Subcutaneous abdominal adipose tissue (tissue), 5 donors: ENCODE data around the gene WDR53.
"Not testable (repeated sequence)": the region's sequence is repeated elsewhere in the genome, so short reads cannot be mapped to it uniquely, and the experiment has no call there.

Source experiments
- H3K27ac ChIP-seq: one replicate; pipeline ENCODE4 v1.7.0; 2013; ENCODE audit warnings: low read depth, mild to moderate bottlenecking, inconsistent platforms, low read length, moderate library complexity
- H3K27me3 ChIP-seq, 5 donors: one replicate each; pipeline ENCODE4 v1.7.0; 2013; ENCODE audit warnings: low read length in 5 of 5, inconsistent platforms in 1 of 5; ENCODE audit not compliant: control insufficient read depth in 5 of 5, insufficient read depth in 4 of 5
- H3K36me3 ChIP-seq, 5 donors: one replicate each; pipeline ENCODE4 v1.7.0; 2013; ENCODE audit warnings: low read length in 5 of 5; ENCODE audit not compliant: control insufficient read depth in 5 of 5, insufficient read depth in 5 of 5
- H3K4me1 ChIP-seq, 5 donors: one replicate each; pipeline ENCODE4 v1.7.0; 2013; ENCODE audit warnings: low read length in 5 of 5, mild to moderate bottlenecking in 3 of 5, moderate library complexity in 1 of 5; ENCODE audit not compliant: control insufficient read depth in 5 of 5, insufficient read depth in 5 of 5
- H3K4me3 ChIP-seq, 5 donors: one replicate each; pipeline ENCODE4 v1.7.0; 2013; ENCODE audit warnings: low read length in 5 of 5, low read depth in 1 of 5
- H3K9ac ChIP-seq, 5 donors: one replicate each; pipeline ENCODE4 v1.7.0; 2013; ENCODE audit warnings: low read length in 5 of 5, mild to moderate bottlenecking in 4 of 5, moderate library complexity in 3 of 5
- H3K9me3 ChIP-seq, 5 donors: one replicate each; pipeline ENCODE4 v1.7.0; 2013; ENCODE audit warnings: low read length in 5 of 5; ENCODE audit not compliant: control insufficient read depth in 5 of 5
- donor health status: healthy.
- donor health status: healthy.
- donor health status: healthy.
- donor health status: healthy.
- donor health status: healthy.

The WDR53 gene

DNA sequence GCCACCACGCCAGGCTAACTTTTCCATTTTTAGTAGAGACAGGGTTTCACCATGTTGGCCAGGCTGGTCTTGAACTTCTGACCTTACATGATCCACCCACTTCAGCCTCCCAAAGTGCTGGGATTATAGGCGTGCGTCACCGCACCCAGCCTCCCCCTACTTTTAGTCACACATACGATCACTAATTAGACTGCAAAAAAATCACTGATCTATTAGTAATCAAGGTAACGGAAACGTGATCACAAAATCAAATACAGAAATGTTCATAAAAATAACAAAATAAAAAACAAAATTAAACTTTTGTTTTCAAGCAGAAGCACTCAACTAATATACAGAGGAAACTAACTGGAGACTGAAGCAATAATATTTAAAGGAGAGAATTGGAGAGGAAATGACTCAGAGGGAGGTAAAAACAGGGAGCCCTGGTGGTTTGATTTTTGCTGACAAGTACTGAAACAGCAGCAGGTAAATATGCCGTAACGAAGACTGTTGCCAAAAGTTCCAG, 4.6 kb downstream of the WDR53 start:
- Histone ChIP-seq H3K4me1 (peaks cover 0 to 12% (median 10%) of the 10 kb centered on the region in 5 donors), H3K4me3 (no peak overlapping the region), H3K9ac (no peak overlapping the region), H3K27ac (no peak overlapping the region), H3K36me3 (peaks cover 7 to 32% (median 13%) of the 10 kb centered on the region in 5 donors), H3K9me3 (no peaks in the 10 kb centered on the region), H3K27me3 (no peaks in the 10 kb centered on the region)

DNA sequence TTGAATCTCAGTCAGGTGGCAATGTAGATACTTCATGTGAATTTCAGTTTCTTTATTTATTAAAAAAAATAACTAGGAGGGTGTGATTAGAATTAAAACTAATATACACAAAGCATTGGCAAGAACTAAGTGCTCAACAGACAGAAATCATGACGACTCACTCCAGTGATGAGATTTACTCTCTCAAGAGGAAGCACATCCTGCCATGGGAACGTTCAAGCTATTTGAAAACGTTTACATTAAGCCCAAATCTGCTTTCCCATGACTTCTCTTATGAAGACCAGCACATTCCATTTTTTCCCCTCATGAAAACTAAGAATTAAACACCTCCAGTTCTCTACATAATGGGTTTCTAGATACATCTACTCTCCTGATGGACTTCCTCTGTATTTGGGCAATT, 8.5 kb downstream of the WDR53 start:
- H3K4me1 ChIP-seq, result no peaks in the 10 kb centered on the region
- H3K9me3 ChIP-seq, result no peaks in the 10 kb centered on the region
- no peaks in the 10 kb centered on the region for H3K27me3 ChIP-seq
- no peak overlapping the region for H3K27ac ChIP-seq
- peaks cover 10 to 26% (median 13%) of the 10 kb centered on the region in 5 donors for H3K36me3 ChIP-seq
- H3K4me3 ChIP-seq, result no peak overlapping the region
- H3K9ac ChIP-seq, result no peak overlapping the region

DNA sequence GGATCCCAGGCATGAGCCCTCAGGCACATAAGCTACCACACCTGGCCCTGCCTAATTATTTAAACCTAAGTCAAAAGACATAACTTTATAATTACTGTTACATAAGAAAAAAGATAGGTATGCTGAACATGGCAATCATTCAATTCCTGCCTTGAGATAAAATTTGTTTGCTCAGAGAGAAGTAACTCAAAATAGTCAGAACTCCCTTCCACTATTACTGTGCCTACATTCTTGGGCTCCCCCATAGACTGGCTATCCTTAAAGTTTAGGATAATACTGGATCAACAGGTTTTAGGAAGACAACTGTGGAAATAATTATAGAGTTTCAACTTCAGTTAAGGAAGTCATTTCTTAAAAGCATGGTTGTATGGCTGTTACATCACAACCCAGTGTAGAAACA, 9.9 kb downstream of the WDR53 start:
- Histone ChIP-seq H3K4me1 (no peaks in the 10 kb centered on the region), H3K9me3 (no peaks in the 10 kb centered on the region), H3K36me3 (peaks cover 11 to 35% (median 19%) of the 10 kb centered on the region in 5 donors)

DNA sequence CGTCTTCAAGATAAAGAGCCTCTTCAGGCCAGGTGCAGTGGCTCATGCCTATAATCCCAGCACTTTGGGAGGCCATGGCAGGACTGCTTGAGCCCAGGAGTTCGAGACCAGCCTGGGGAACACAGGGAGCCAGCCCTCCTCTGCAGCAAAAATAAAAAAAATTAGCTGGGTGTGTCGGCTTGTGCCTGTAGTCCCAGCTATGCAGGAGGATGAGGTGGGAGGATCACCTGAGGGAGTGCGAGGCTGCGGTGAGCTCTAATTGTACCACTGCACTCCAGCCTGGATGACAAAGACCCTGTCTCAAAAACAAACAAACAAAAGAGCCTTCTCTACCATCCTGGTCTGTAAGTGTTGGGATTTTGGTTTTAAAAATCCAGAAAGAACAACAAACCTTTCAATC, 11.1 kb downstream of the WDR53 start:
- Histone ChIP-seq H3K27ac (no peak overlapping the region), H3K4me3 (no peak overlapping the region), H3K36me3 (peaks cover 11 to 40% (median 19%) of the 10 kb centered on the region in 5 donors)

More for the DNA sequence above, 9.9 kb downstream of the WDR53 start:
- H3K9ac ChIP-seq, result no peak overlapping the region
- H3K27me3 ChIP-seq, result no peaks in the 10 kb centered on the region
- H3K27ac ChIP-seq, result no peak overlapping the region
- H3K4me3 ChIP-seq, result no peak overlapping the region

DNA sequence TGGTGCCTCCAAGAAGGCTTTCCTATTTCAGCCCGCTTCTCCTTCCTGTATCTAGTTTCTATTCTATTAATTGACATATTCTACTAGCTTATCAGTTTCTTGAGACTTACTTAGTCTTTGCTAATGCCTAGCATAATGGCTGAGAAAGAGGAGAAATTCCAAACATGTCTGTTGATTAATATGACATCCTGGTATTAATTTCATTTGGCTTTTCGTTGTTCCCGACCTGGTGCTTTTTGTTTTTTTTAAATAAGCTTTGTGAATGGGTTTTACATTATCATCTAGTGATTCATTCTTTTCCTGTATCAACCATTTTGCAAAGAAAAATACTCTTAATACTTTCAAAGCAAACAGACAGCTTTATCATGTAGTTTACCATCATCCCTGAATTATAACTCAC, 13.1 kb downstream of the WDR53 start:
- Histone ChIP-seq H3K9me3 (no peaks in the 10 kb centered on the region), H3K4me1 (no peaks in the 10 kb centered on the region), H3K27me3 (no peaks in the 10 kb centered on the region), H3K4me3 (no peak overlapping the region), H3K9ac (no peak overlapping the region), H3K36me3 (peaks cover 7 to 30% (median 13%) of the 10 kb centered on the region in 5 donors), H3K27ac (no peak overlapping the region)

More for the DNA sequence above, 11.1 kb downstream of the WDR53 start:
- no peaks in the 10 kb centered on the region for H3K27me3 ChIP-seq
- no peaks in the 10 kb centered on the region for H3K9me3 ChIP-seq
- no peak overlapping the region for H3K9ac ChIP-seq
- no peaks in the 10 kb centered on the region for H3K4me1 ChIP-seq

DNA sequence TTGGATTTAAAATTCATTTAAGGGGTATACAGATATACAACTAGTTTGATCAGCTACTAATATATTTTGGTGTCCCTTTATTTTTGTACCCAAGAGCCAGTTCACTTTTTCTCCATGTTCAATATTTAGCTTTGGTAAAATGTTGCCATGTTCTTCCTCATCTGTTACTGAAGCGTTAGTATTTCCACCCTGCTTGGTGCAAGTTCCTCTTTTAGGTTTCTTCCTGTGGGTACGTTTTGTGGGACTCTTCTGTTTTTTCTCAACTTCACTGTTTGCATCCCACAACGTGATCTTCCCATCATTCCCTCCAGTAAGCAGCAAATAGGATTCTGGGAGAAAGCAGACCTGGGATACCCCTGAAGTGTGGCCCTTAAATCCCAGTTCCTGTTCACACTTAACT, 14.1 kb downstream of the WDR53 start:
- Histone ChIP-seq H3K9ac (no peak overlapping the region), H3K27ac (no peak overlapping the region)

DNA sequence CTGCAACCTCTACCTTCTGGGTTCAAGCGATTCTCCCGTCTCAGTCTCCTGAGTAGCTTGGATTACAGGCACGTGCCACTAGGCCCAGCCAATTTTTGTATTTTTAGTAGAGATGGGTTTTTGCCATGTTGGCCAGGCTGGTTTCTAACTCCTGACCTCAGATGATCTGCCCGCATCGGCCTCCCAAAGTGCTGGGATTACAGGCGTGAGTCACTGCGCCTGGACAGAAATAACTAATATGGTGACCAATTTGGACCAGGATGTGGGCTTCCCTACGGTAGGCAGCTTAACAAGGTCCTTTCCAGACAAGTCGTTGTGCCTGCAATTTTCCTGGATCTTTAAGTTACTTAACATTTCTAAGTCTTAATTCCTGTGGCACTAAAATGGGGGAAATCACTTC, 14.8 kb downstream of the WDR53 start:
- H3K4me1 ChIP-seq, result no peaks in the 10 kb centered on the region
- no peaks in the 10 kb centered on the region for H3K9me3 ChIP-seq
- peaks cover 0 to 14% (median 7%) of the 10 kb centered on the region in 5 donors for H3K36me3 ChIP-seq
- no peak overlapping the region for H3K9ac ChIP-seq
- H3K27ac ChIP-seq, result no peak overlapping the region
- H3K27me3 ChIP-seq, result no peaks in the 10 kb centered on the region
- H3K4me3 ChIP-seq, result no peak overlapping the region

More for the DNA sequence above, 14.1 kb downstream of the WDR53 start:
- H3K27me3 ChIP-seq, result no peaks in the 10 kb centered on the region
- no peaks in the 10 kb centered on the region for H3K4me1 ChIP-seq
- no peaks in the 10 kb centered on the region for H3K9me3 ChIP-seq
- no peak overlapping the region for H3K4me3 ChIP-seq
- peaks cover 4 to 20% (median 9%) of the 10 kb centered on the region in 5 donors for H3K36me3 ChIP-seq

DNA sequence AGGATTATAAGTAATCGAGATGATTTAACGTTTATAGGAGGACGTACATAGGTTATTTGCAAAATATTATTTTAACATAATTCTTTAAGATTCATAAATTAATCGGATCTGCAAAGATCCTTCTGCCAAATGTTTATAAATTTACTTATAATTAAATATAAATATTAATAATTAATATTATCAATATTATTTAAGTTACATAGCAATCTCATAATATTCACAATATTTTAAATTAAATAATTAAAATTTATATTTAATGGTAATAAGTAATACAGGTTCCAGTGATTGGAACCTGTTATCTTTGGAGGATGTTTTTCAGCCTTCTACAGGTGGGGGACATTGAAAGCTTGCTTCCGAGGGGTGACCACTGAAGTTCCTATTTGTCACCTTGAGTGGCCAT, 16.1 kb downstream of the WDR53 start:
- H3K27ac ChIP-seq, result no peak overlapping the region
- no peak overlapping the region for H3K4me3 ChIP-seq
- no peak overlapping the region for H3K9ac ChIP-seq
- H3K27me3 ChIP-seq, result no peaks in the 10 kb centered on the region
- no peaks in the 10 kb centered on the region for H3K9me3 ChIP-seq
- H3K36me3 ChIP-seq, result peaks cover 0 to 14% (median 6%) of the 10 kb centered on the region in 5 donors
- H3K4me1 ChIP-seq, result no peaks in the 10 kb centered on the region

DNA sequence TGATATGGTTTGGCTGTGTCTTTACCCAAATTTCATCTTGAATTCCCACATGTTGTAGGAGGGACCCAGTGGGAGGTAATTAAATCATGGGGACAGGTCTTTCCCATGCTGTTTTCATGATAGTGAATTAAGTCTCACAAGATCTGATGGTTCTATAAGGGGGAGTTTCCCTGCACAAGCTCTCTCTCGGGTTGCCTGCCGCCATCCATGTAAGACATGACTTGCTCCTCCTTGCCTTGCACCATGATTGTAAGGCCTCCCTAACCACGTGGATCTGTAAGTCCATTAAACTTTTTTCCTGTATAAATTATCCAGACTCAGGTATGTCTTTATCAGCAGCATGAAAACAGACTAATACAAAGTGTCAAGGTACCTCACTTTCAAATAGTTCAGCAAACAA, 18.2 kb downstream of the WDR53 start:
- not testable (repeated sequence) for H3K9ac ChIP-seq, H3K4me1 ChIP-seq, H3K27me3 ChIP-seq, H3K27ac ChIP-seq, H3K9me3 ChIP-seq, H3K4me3 ChIP-seq
- peaks cover 0 to 14% (median 5%) of the 10 kb centered on the region in 5 donors for H3K36me3 ChIP-seq

DNA sequence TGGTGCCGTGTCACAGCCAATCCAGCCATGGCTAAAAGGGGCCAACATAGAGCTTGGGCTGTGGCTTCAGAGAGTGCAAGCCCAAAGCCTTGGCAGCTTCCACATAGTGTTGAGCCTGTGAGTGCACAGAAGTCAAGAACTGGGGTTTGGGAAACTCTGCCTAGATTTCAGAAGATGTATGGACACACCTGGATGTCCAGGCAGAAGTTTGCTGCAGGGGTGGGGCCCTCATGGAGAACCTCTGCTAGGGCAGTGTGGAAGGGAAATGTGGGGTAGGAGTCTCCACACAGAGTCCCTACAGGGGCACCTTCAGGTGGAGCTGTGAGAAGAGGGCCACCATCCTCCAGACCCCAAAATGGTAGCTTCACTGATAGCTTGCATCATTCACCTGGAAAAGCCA, 19.0 kb downstream of the WDR53 start:
- not testable (repeated sequence) for H3K9ac ChIP-seq, H3K4me1 ChIP-seq, H3K4me3 ChIP-seq, H3K27ac ChIP-seq, H3K27me3 ChIP-seq, H3K9me3 ChIP-seq, H3K36me3 ChIP-seq

DNA sequence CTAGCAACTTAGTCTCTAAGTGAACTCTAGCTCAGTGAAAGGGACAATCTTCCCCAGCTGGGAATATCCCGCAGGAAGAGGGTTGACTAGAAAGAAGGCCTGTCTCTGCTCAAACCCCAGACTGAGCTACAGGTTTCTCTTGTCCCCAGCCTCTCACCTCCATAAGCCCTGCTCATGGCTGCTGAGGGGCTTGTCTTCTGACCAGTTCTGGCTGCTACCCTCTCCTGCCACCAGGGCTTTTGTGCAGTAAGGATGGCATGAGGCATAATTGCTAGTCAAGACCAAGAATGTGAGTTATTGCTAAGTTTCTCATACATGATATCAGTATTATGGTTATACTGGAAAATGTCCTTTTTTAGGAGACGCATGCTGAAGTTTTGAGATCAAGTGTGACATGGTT, 21.3 kb downstream of the WDR53 start:
- Histone ChIP-seq H3K9me3 (no peaks in the 10 kb centered on the region), H3K4me1 (no peaks in the 10 kb centered on the region), H3K4me3 (no peak overlapping the region), H3K27ac (no peak overlapping the region), H3K36me3 (no peaks in the 10 kb centered on the region), H3K27me3 (no peaks in the 10 kb centered on the region), H3K9ac (no peak overlapping the region)
